WERI-Rb-1 (cell line): ENCODE measurements around the gene TRANK1.

Experiments used
- DNase-seq: peaks from one replicate; pipeline ENCODE4 v3.0.0-alpha.2; 2020
- H3K27ac ChIP-seq: fragments of 250-450 bp; sonication (Bioruptor Pico); 2 replicates; pipeline ENCODE4 v1.5.1; 2020; ENCODE audit warnings: mild to moderate bottlenecking, moderate library complexity
- H3K27me3 ChIP-seq: fragments of 250-450 bp; sonication (Bioruptor Pico); 2 replicates; pipeline ENCODE4 v1.5.1; 2021; ENCODE audit warnings: mild to moderate bottlenecking, low read depth, moderate library complexity; ENCODE audit not compliant: insufficient read depth, severe bottlenecking
- H3K36me3 ChIP-seq: fragments of 250-450 bp; sonication (Bioruptor Pico); 2 replicates; pipeline ENCODE4 v1.5.1; 2020; ENCODE audit warnings: mild to moderate bottlenecking, moderate library complexity
- H3K4me3 ChIP-seq: 2 replicates; pipeline ENCODE4 v1.5.1; 2011; ENCODE audit warnings: low read depth, mild to moderate bottlenecking, control low read depth, low read length
- H3K9me3 ChIP-seq: fragments of 250-450 bp; sonication (Bioruptor Pico); 2 replicates; pipeline ENCODE4 v1.5.1; 2021; ENCODE audit warnings: mild to moderate bottlenecking, moderate library complexity; ENCODE audit not compliant: severe bottlenecking
- TF ChIP-seq, protein P1 (sequence below): IDR thresholded peaks from 2 replicates; pipeline ENCODE4 v1.5.1; 2011; ENCODE audit warnings: low read depth, mild to moderate bottlenecking, control low read depth, inconsistent platforms, low read length

The TRANK1 gene

DNA sequence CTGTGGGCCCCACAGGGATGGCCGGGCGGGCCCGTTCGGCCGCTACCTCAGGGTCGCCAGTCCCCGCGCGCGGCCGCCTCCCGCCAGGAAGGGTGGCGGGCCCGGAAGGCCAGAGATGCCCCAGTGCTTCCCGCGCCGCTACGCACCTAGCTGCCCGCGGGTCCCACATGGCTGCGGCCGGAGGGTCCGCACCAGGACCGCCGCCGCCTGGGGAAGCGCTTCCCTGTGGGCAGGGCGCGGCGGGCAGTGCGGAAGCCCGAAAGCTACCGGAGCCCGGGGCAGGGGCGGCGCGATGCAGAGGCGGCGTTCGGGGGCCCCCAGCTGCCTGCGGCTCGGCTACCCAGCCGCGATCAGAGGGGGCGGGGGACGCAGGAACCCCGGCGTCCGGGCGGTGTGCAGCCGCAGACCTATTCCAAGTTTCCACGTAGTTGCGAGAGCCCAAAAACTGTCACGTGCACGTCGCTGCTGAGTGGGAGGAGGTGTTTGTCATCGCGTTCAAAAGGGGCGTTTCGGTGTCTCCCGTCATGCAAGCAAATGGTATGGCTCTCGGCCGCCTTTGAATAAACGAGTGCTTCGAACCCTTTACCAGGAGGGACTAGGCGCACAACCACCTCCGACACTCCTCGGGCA, at the start of gene TRANK1:
TSS of gene TRANK1 (minus strand) at position 414 of the 630 bp plus-strand sequence. CDS start at position 169, 245 bp downstream.
- no peak for DNase-seq
- no peaks in the 10 kb centered on the region for H3K27me3 ChIP-seq
- TF ChIP-seq, protein P1, sequence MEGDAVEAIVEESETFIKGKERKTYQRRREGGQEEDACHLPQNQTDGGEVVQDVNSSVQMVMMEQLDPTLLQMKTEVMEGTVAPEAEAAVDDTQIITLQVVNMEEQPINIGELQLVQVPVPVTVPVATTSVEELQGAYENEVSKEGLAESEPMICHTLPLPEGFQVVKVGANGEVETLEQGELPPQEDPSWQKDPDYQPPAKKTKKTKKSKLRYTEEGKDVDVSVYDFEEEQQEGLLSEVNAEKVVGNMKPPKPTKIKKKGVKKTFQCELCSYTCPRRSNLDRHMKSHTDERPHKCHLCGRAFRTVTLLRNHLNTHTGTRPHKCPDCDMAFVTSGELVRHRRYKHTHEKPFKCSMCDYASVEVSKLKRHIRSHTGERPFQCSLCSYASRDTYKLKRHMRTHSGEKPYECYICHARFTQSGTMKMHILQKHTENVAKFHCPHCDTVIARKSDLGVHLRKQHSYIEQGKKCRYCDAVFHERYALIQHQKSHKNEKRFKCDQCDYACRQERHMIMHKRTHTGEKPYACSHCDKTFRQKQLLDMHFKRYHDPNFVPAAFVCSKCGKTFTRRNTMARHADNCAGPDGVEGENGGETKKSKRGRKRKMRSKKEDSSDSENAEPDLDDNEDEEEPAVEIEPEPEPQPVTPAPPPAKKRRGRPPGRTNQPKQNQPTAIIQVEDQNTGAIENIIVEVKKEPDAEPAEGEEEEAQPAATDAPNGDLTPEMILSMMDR, result no peak
- H3K27ac ChIP-seq, result no peak within 1 kb of the TSS
- no peaks in the 10 kb centered on the region for H3K36me3 ChIP-seq
- peaks cover 3% of the 10 kb centered on the region for H3K9me3 ChIP-seq
- peak within 1 kb of the TSS; percentile 45 for H3K4me3 ChIP-seq

DNA sequence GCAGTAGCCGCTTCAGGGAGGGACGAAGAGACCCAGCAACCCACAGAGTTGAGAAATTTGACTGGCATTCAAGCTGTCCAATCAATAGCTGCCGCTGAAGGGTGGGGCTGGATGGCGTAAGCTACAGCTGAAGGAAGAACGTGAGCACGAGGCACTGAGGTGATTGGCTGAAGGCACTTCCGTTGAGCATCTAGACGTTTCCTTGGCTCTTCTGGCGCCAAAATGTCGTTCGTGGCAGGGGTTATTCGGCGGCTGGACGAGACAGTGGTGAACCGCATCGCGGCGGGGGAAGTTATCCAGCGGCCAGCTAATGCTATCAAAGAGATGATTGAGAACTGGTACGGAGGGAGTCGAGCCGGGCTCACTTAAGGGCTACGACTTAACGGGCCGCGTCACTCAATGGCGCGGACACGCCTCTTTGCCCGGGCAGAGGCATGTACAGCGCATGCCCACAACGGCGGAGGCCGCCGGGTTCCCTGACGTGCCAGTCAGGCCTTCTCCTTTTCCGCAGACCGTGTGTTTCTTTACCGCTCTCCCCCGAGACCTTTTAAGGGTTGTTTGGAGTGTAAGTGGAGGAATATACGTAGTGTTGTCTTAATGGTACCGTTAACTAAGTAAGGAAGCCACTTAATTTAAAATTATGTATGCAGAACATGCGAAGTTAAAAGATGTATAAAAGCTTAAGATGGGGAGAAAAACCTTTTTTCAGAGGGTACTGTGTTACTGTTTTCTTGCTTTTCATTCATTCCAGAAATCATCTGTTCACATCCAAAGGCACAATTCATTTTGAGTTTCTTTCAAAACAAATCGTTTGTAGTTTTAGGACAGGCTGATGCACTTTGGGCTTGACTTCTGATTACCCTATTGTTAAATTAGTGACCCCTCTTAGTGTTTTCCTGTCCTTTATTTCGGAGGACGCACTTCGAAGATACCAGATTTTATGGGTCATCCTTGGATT, 48.8 kb upstream of the TRANK1 start, which contains the start of gene MLH1:
TSS of gene MLH1 (plus strand) at position 193 of the 958 bp plus-strand sequence. CDS start at position 223, 30 bp downstream.
- H3K27ac ChIP-seq, result peak within 1 kb of the TSS; percentile 97
- DNase-seq, result peak; percentile 98
- H3K27me3 ChIP-seq, result no peaks in the 10 kb centered on the region
- H3K4me3 ChIP-seq, result peak within 1 kb of the TSS; percentile 72
- TF ChIP-seq, protein P1, result no peak
- H3K36me3 ChIP-seq, result peaks cover 47% of the 10 kb centered on the region
- H3K9me3 ChIP-seq, result peaks cover 11% of the 10 kb centered on the region

DNA sequence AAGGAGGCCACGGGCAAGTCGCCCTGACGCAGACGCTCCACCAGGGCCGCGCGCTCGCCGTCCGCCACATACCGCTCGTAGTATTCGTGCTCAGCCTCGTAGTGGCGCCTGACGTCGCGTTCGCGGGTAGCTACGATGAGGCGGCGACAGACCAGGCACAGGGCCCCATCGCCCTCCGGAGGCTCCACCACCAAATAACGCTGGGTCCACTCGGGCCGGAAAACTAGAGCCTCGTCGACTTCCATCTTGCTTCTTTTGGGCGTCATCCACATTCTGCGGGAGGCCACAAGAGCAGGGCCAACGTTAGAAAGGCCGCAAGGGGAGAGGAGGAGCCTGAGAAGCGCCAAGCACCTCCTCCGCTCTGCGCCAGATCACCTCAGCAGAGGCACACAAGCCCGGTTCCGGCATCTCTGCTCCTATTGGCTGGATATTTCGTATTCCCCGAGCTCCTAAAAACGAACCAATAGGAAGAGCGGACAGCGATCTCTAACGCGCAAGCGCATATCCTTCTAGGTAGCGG, 48.0 kb upstream of the TRANK1 start, which contains the start of gene EPM2AIP1:
TSS of gene EPM2AIP1 (minus strand) at position 326 of the 520 bp plus-strand sequence. CDS start at position 272, 54 bp downstream.
- TF ChIP-seq, protein P1, result no peak
- Histone ChIP-seq H3K27ac (peak within 1 kb of the TSS; percentile 97), H3K36me3 (peaks cover 41% of the 10 kb centered on the region), H3K27me3 (no peaks in the 10 kb centered on the region), H3K9me3 (peaks cover 11% of the 10 kb centered on the region), H3K4me3 (peak within 1 kb of the TSS; percentile 72)
- no peak for DNase-seq

DNA sequence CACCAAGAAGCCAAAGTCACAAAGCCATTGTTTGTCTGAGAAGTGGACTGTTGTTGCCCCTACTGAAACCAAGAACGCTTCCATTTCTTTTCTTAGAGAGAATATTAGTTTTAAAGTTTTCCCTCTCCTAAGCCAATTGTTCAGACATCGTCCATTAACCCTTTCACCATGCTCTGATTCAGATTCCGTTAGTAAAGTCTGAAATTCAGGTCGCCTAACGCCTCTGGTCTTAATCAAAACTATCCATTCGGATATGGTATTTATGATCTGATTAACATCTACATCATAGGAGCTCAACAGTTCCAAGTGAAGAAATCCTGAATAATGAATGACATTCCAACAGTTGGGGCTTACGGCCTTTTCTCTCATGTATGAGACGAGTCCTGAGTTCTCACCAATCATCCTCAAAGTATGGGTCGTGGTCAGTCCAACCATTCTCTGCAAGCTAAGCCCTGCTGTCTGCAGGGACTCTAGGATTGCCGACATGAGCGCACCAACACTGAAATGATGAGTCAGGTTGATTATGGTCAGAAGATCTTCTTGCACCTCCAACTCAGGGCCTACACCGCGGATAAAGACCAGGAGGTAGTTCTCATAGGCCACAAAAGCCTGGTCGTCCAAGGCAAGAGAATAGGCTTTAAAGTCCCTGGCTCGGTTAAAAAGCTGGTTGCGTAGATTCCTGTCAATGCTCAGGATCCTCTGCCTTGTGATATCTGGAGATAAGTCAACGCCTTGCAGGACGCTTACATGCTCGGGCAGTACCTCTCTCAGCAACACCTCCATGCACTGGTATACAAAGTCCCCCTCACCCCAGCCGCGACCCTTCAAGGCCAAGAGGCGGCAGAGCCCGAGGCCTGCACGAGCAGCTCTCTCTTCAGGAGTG, 47.3 kb upstream of the TRANK1 start:
- no peaks in the 10 kb centered on the region for H3K27me3 ChIP-seq
- H3K36me3 ChIP-seq, result peaks cover 36% of the 10 kb centered on the region
- peaks cover 11% of the 10 kb centered on the region for H3K9me3 ChIP-seq
- DNase-seq, result no peak
- H3K27ac ChIP-seq, result peak overlapping the region; percentile 97
- TF ChIP-seq, protein P1, result no peak
- peak overlapping the region; percentile 72 for H3K4me3 ChIP-seq

DNA sequence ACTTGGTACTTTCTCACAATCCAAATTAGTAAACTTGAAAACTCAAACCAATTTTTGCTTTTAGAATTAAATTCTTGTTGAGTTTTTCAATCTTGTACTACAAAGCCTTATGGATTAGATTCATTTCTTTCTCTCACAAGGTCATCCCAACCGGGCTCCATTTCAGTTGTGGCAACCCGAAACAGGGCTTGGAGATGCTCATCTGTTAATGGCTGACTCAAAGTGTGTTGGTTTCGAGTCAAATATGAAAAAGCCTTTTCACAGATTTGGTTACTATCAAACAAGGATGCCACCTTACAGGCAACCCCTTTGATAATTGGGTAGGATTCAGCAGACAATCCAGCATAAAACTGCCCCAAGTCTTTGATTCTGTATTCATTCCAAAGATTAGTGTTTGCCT, 46.3 kb upstream of the TRANK1 start:
- Histone ChIP-seq H3K36me3 (peaks cover 28% of the 10 kb centered on the region), H3K9me3 (peaks cover 11% of the 10 kb centered on the region)
- TF ChIP-seq, protein P1, result no peak

More for the DNA sequence above, 46.3 kb upstream of the TRANK1 start:
- no peak for DNase-seq
- Histone ChIP-seq H3K27ac (no peak overlapping the region), H3K4me3 (no peak overlapping the region), H3K27me3 (no peaks in the 10 kb centered on the region)
